Fibroblast of villous mesenchyme (primary cell): Measurements from ENCODE around the gene IRS1. TPM values are rescaled to one million over a fixed set of nuclear protein-coding genes. Genes with fewer than 3 reads are reported as not detected.

ENCODE experiments used
- DNase-seq: peaks from one replicate; pipeline ENCODE4 v3.0.0-alpha.2; 2010; ENCODE audit warnings: low read depth
- H3K4me3 ChIP-seq: 2 replicates; pipeline ENCODE4 v1.5.1; 2011; ENCODE audit warnings: low read depth, mild to moderate bottlenecking, low read length
- total RNA-seq: library from RNA; depleted of rRNA; stranded (reverse); fragments of >200 nt; gene quantifications from 2 replicates; pipeline ENCODE4 v1.2.3, GENCODE V29; 2012
- TF ChIP-seq, protein P1 (sequence below): IDR thresholded peaks from 2 replicates; pipeline ENCODE4 v1.5.1; 2012; ENCODE audit warnings: low read depth, mild to moderate bottlenecking, low read length; ENCODE audit not compliant: insufficient read depth

The IRS1 gene
- total RNA-seq, 1 donor: 33.2 TPM

DNA sequence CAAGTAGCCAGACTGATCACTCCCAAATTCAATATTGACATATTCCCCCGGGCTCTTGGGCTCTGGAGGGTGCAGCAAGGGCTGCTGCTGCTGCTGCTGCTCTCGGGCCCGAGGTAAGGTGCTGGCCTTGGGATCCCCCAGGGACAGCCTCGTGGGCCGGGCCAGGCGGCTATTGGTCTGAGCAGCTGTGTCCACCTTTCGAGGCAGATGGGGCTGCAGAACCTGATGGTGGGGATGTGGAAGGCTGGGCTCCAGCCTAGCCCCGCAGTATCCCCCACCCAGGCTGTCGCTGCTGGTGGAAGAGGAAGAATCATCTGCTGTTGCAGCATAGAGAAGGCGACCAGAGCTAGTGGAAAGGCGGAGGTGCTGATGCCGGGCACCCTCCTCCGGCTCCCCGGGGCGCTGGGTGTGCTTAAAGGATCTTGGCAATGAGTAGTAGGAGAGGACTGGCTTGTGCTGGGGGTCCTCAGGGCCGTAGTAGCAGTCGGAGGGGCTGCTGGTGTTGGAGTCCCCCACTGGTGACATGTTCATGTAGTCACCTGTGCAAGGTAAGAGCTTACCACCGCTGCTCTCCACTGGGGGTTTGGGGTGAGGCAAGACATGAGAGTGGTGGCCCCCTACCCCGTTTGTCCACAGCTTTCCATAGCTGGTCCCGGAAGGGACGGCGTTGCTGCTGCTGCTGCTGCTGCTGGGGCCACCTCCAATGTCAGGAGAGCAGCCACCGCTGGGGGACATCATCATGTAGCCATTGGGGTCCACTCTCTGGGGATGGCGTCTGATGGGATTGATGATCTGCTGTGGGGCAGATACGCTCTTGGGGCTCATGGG lies 3.4 kb downstream of the IRS1 start:
- TF ChIP-seq, protein P1, sequence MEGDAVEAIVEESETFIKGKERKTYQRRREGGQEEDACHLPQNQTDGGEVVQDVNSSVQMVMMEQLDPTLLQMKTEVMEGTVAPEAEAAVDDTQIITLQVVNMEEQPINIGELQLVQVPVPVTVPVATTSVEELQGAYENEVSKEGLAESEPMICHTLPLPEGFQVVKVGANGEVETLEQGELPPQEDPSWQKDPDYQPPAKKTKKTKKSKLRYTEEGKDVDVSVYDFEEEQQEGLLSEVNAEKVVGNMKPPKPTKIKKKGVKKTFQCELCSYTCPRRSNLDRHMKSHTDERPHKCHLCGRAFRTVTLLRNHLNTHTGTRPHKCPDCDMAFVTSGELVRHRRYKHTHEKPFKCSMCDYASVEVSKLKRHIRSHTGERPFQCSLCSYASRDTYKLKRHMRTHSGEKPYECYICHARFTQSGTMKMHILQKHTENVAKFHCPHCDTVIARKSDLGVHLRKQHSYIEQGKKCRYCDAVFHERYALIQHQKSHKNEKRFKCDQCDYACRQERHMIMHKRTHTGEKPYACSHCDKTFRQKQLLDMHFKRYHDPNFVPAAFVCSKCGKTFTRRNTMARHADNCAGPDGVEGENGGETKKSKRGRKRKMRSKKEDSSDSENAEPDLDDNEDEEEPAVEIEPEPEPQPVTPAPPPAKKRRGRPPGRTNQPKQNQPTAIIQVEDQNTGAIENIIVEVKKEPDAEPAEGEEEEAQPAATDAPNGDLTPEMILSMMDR: no peak
- DNase-seq: peak; percentile 28
- peak overlapping the region; percentile 70 for H3K4me3 ChIP-seq

DNA sequence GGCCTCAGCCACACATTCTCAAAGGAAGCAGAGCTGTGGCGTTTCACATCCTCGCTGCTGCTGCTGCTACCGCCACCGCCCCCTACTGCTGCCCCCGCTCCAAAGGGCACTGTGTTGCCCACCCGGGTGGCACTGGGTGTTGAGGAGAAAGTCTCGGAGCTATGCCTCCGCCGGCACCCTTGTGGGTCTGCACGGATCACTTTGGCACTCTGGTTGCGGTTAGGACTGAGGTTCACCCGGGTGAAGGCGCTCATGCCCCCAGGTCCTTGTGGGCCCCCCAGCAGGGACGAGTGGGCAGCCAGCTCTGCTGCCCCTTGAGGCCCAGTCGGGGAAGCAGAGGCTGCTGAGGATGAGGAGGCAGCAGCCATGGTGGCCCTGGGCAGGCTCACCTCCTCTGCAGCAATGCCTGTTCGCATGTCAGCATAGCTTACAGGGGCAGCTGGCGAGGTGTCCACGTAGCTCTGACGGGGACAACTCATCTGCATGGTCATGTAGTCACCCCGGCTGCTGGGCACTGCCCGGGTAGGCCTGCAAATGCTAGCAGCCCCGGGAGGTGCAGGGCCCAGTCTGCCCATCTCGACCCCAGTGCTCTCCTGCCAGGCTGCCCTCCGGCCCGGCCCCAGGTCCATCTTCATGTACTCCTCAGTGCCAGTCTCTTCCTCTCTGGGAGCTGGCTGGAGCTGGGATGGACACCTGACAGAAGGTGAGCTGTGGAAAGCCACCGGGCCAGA lies 4.2 kb downstream of the IRS1 start:
- H3K4me3 ChIP-seq: peak overlapping the region; percentile 70
- DNase-seq: peak; percentile 40
- TF ChIP-seq, protein P1: peak; percentile 17

DNA sequence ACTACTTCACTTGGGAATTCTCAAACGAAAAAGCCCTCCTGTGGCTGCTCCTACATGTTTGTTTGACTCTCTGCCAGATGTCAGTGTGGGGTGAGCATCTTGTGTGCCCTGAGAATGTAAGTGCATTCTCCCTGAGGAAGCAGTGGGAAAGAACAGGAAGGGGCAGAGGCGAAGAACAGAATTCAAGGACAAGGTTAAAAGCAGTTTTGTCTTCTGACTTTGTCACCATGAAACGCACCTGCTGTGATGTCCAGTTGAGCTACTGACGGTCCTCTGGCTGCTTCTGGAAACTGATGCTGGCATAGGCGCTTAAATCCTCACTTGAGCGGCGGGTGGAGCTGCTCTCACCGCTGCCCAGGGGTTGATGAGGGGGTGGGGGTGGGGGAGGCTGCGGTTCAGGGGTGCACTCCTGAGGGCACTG lies 4.9 kb downstream of the IRS1 start:
- peak; percentile 89 for DNase-seq
- H3K4me3 ChIP-seq: peak overlapping the region; percentile 70
- TF ChIP-seq, protein P1: no peak

DNA sequence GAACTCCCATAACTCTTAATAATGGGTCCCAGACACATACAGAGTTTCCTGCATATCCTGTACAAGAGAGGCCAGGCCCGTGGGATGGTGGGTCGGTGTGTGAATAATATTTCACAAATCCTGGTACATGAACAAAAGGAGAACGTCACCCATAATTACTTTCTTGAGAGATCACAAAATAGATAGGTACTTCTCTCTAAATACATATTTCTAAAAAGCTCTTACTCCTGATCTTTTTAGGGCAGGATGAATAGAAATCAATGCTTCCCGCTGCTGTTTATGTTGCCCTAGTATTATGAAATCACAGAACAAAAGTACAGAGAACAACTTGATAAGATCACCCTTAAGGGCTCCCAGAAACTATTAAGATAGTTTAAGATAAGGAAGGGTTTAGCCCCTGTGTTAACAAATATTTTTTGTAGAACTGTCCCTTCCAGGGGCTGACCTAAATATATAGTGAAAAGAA lies 5.4 kb downstream of the IRS1 start:
- peak; percentile 80 for DNase-seq
- TF ChIP-seq, protein P1: no peak
- peak overlapping the region; percentile 70 for H3K4me3 ChIP-seq

DNA sequence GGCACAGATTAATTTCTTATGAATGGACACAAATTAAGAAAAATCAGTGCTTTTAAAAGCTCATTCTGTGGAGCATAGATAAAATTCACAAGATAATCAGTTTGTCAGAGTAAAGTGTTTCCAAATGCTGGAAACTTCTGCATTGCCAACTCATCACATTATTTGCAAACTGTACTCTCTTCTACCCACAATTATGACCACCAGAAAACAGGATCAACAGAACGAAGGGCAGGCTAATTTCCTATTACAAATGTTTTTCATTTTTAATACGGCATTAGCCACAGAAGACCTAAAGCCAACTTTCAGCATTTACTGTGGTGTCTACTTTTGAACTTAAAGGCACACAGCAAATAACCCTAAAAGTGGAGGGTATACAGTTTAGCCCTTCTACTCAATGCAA lies 6.0 kb downstream of the IRS1 start:
- H3K4me3 ChIP-seq: peak overlapping the region; percentile 70
- DNase-seq: peak; percentile 39
- TF ChIP-seq, protein P1: no peak

DNA sequence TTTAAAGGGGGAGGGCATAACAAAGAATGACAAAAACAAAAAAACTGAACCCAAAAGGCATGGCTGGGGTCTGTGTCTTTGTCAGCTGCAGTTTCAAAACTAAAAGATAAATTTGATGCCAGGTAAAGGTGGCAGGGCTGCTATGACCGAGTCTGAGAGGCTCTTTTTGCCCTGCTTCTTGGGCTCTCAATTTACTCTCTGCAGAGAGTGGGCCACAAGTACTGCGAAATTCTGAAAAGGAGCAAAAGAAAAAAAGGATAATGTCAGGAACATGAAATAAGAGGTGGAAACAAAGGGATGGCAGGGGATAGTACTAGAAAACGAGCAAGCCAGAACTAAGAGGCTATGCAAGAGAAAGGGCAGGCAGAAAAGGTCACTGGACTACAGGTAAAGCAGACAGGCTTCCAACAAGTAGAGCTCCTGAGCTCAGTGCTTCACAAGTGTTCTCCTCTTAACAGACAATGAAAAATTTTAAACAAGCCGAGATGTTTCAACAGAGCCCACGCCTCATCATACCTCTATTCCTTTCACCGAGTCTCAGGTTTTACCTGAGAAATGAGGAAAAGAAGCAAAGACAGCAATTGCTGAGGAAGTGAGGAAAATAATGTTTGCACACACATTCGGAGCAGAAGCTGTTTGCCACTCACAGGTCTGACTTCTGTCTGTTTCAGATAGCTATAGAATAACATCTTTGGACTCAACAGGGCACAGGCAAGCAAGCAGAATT lies 7.3 kb downstream of the IRS1 start:
- peak; percentile 44 for DNase-seq
- peak overlapping the region; percentile 70 for H3K4me3 ChIP-seq
- TF ChIP-seq, protein P1: no peak
